GM20000 (cell line): ENCODE data around the gene ABCA8.

Experiments used
- DNase-seq: peaks from one replicate; pipeline ENCODE4 v3.0.0; 2012; ENCODE audit warnings: low spot score
- CTCF ChIP-seq: IDR thresholded peaks from 2 replicates; pipeline ENCODE4 v1.5.1; 2012; ENCODE audit warnings: mild to moderate bottlenecking, control low read depth; ENCODE audit errors: extremely low read depth, missing control alignments

The ABCA8 gene

DNA sequence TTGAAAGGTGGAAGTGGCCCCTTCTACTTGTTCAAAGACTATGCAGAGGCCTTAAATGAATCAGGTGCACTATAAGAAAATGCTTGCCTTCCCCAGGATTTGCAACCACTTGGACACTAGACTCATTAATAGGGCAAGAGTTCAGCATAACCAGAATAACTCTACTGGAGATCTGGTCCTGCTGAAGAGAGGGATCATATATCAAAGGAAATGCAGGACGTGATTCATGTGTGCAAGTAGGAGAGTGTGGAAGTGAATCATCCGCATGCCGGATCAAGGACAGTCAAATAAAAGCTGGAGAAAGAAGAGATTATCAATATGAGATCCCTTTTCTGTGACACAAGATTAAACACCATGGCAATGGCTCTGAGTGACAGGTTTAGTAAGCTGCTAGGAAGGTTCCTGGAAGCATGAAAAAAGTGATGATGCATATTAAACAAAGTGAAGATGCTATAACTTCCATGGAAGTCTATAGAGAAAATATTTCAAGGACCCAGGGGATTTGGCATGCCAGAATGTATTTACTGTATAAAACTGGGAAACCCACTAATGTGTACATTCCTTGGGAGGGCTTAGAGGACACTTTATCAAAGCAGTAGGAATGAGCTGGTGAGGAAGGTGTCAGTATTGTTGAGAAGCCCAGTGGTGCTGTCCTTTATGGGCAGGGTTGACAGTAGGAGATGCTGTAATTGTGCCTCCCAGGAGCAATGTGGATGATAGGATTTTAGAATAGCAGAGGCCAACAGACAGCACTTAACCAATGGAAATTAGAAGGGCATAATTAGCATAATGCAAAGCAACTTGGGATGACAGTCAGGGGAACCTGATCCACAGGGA lies 133.1 kb downstream of the ABCA8 start:
- TF ChIP-seq CTCF = no peak
- no peak for DNase-seq

DNA sequence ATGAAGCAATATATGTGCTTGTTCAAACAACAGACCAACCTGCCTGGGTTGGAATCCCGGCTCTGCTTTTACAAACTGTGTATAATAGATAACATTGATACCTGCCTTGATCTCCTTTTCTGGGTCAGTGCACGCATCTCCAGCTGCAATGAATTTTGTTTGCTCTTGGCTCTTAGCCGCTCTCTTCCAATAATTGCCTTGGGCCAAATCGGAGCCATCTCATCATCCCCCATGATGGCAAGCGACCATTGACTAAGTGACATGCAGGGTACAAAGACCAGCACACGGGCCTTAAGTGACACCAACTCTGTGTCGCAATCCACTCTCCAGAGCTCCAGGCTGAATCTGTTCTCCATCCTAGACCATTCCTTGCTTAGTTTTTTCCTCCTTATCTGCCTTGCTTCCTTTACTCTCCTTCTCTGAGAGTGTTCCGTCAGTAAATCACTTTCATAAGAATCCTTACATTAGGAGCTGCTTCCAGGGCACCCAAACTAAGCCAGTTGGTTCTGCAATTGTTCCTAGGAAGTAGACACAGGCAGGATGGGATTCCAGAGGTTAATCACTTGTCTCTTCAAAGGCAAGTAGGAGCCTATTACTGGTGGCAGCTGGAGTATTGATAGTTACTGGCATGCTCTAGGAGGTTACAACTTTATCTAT lies 134.2 kb downstream of the ABCA8 start:
- DNase-seq = no peak
- no peak for TF ChIP-seq CTCF

GRCh38 chr17:68820476-68820824 lies 134.7 kb downstream of the ABCA8 start:
- no peak for DNase-seq
- TF ChIP-seq CTCF = no peak

GRCh38 chr17:68819465-68819864 lies 135.7 kb downstream of the ABCA8 start:
- no peak for TF ChIP-seq CTCF
- DNase-seq = no peak
